ENCODE measurements around the gene CXXC5. TPM values are rescaled to one million over a fixed set of nuclear protein-coding genes. Genes with fewer than 3 reads are reported as not detected.

The CXXC5 gene
- polyA plus RNA-seq, 2 donors = 21.9 to 27.8 TPM

DNA sequence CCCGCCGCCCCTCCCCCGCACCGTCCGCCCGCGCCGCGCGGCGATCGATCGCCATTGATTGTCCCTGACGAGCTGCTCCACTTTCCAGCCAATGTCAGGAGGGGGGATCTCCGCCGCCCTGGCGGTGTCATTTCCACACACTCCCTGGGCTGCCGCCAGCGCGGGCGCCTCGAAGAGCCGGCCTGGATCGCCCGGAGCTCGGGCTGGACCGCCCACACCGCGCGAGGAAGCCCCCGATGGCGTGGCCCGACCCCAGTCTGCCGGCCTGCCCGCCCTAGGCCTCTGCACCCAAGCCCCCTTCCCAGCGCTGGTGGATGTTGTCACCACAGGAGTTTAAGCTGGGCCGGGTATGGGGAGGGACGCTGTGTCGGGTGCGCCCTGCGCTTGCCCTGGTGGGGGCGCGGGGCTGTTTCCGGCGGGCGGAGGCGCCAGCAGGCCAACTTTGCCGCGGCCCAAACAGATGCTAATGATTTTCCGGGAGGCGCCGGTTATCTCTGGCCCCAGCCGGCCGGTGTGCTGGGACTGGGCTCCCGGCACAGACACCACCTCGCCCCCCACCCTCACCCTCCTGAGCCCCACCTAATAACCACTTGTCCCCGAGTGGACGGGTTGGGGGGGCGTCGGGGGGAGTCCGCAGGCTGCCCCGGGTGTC lies 10.6 kb upstream of the CXXC5 start:
- 2 to 3% methylated on average over 49 to 62 of the region's 62 CpGs for WGBS, 2 donors
- Histone ChIP-seq H3K4me1 (ENCODE audit: control insufficient read depth in 2 of 2, insufficient read depth in 2 of 2, low read length in 1 of 2) (peaks cover 8 to 31% of the 10 kb centered on the region in 2 donors), H3K4me3 (ENCODE audit: low read depth in 1 of 2, low read length in 2 of 2) (peak overlapping the region; percentile 46 to 52), H3K36me3 (ENCODE audit: control insufficient read depth in 2 of 2, insufficient read depth in 2 of 2, low read length in 1 of 2) (peaks cover 0 to 1% of the 10 kb centered on the region in 2 donors), H3K27me3 (ENCODE audit: control insufficient read depth in 1 of 2, insufficient read depth in 2 of 2, low read length in 2 of 2) (no peaks in the 10 kb centered on the region), H3K27ac (ENCODE audit: low read depth in 2 of 2, low read length in 1 of 2) (peak overlapping the region; percentile 87 to 95), H3K9me3 (ENCODE audit: control insufficient read depth in 2 of 2, insufficient read depth in 1 of 2, low read depth in 1 of 2, low read length in 1 of 2) (no peaks in the 10 kb centered on the region)

DNA sequence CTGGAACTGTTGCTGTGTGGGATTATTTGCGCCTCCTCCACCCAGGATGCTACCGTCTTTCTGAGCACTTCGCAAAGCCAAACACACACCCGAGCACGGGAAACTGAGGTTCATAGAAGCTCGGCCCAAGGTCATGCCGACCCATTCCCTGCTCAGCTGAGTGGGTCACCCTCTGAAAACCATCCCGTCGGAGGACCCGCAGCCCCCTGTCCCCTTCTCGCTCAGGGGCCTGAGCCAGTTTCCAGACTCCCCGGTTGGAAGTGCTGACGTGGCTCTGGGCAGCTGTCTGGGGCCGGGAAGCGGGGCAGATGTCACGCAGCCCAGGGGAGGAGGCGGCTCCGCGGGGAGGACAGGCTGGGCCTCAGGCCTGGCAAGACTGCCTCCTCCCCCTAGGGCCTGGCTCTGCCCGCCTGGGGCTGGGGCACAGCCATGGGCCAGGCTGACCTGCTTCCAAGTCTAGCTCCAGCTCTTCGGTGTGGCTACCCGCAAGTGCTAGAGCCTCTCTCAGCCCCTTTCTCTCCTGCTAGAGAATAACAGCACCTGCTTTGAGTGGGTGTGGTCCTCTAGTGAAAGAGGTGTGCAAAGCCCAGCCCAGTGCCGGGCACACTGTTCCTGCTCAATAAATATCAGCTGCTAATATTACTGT lies 9.9 kb upstream of the CXXC5 start:
- WGBS, 2 donors = 9 to 13% methylated on average over 23 of the region's 23 CpGs
- Histone ChIP-seq H3K27me3 (ENCODE audit: control insufficient read depth in 1 of 2, insufficient read depth in 2 of 2, low read length in 2 of 2) (no peaks in the 10 kb centered on the region), H3K36me3 (ENCODE audit: control insufficient read depth in 2 of 2, insufficient read depth in 2 of 2, low read length in 1 of 2) (no peaks in the 10 kb centered on the region), H3K4me3 (ENCODE audit: low read depth in 1 of 2, low read length in 2 of 2) (peak overlapping the region; percentile 46 to 52), H3K9me3 (ENCODE audit: control insufficient read depth in 2 of 2, insufficient read depth in 1 of 2, low read depth in 1 of 2, low read length in 1 of 2) (no peaks in the 10 kb centered on the region), H3K27ac (ENCODE audit: low read depth in 2 of 2, low read length in 1 of 2) (peak overlapping the region; percentile 87 to 95), H3K4me1 (ENCODE audit: control insufficient read depth in 2 of 2, insufficient read depth in 2 of 2, low read length in 1 of 2) (peaks cover 11 to 36% of the 10 kb centered on the region in 2 donors)

DNA sequence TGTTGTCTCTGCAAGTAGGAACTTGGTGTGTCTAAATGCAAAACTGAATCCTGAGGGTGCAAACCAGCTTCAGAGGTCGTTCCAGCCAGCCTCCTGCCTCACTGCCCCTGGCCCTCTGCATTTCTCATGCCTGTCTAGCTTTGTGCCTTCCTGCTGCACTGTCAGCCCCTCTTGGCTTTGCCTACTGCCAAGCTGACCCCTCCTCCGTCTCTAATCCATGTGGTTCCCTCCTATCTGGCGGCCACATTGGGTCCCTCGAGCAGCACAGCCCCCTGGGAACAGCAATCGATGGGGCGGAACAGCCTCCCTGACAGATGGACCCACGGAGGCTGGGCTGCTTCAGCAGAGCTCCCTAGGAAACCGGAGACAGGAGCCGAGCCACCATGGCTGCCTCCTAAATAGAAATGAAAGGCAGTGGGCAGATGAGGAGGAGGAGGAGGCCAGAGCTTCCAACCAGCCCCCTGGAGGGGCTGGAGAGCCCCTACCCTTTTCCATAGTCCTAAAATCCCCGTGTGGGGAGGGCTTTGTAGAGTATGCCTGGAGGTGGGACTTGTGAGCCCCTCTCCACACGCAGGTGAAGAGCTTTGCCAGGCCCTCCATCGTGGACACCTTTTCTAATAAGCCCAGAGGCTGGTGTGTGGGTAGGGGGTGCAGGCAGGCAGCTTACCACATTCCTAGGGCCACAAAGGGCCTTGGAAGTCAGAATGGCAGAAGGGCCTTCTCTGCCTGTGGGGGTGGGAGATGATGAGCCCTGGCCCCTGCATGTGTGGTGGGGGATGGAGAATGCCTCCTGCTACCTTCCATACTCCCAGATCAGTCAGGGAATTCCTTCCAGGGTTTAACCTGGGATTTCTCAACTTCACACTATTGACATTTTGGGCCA lies 9.2 kb upstream of the CXXC5 start:
- peaks cover 14 to 43% of the 10 kb centered on the region in 2 donors for H3K4me1 ChIP-seq (ENCODE audit: control insufficient read depth in 2 of 2, insufficient read depth in 2 of 2, low read length in 1 of 2)
- peak overlapping the region; percentile 87 to 95 for H3K27ac ChIP-seq (ENCODE audit: low read depth in 2 of 2, low read length in 1 of 2)
- WGBS, 2 donors = 56 to 66% methylated on average over 12 of the region's 12 CpGs
- H3K4me3 ChIP-seq (ENCODE audit: low read depth in 1 of 2, low read length in 2 of 2) = no peak overlapping the region
- no peaks in the 10 kb centered on the region for H3K9me3 ChIP-seq (ENCODE audit: control insufficient read depth in 2 of 2, insufficient read depth in 1 of 2, low read depth in 1 of 2, low read length in 1 of 2)
- H3K36me3 ChIP-seq (ENCODE audit: control insufficient read depth in 2 of 2, insufficient read depth in 2 of 2, low read length in 1 of 2) = no peaks in the 10 kb centered on the region
- H3K27me3 ChIP-seq (ENCODE audit: control insufficient read depth in 1 of 2, insufficient read depth in 2 of 2, low read length in 2 of 2) = no peaks in the 10 kb centered on the region

DNA sequence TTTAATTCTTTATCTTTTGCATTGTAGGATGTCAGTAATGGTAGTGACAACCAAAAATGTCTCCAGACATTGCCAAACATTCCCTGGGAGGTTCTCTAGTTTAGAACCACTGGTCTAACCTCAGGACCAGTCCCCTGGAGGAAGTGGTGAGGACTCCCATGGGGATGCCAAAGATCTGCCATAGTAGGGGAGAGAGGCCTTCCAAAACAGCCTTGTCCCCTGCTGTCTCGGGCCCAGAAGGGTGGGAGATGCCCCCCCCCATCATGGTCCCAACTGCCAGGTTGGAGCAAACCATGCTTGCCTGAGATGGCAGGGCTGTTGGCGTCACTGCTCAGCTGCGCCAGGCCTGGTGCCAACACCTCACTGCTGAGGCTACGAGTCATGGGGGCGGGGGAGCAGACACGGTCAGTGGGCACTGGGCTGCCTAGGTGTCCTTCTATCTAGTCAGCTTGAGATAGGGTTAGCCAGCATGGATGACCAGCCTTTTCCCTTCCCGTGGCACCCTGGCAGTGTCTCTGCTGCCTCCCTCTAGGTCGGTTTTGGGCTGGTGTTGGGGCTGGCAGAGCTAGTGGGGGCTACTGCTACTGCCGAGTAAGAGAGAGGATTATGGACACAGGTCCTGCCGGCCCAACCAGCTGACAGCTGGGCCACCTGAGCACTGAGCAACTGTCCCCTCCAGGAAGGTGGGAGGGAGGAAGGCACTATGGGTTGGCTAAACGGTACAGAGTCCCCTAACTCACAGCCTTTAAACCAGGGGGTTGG lies 8.3 kb upstream of the CXXC5 start:
- peaks cover 16 to 43% of the 10 kb centered on the region in 2 donors for H3K4me1 ChIP-seq (ENCODE audit: control insufficient read depth in 2 of 2, insufficient read depth in 2 of 2, low read length in 1 of 2)
- H3K27ac ChIP-seq (ENCODE audit: low read depth in 2 of 2, low read length in 1 of 2) = peak overlapping the region in 1 of 2 donors; percentile 35
- 62 to 74% methylated on average over 11 of the region's 11 CpGs for WGBS, 2 donors

DNA sequence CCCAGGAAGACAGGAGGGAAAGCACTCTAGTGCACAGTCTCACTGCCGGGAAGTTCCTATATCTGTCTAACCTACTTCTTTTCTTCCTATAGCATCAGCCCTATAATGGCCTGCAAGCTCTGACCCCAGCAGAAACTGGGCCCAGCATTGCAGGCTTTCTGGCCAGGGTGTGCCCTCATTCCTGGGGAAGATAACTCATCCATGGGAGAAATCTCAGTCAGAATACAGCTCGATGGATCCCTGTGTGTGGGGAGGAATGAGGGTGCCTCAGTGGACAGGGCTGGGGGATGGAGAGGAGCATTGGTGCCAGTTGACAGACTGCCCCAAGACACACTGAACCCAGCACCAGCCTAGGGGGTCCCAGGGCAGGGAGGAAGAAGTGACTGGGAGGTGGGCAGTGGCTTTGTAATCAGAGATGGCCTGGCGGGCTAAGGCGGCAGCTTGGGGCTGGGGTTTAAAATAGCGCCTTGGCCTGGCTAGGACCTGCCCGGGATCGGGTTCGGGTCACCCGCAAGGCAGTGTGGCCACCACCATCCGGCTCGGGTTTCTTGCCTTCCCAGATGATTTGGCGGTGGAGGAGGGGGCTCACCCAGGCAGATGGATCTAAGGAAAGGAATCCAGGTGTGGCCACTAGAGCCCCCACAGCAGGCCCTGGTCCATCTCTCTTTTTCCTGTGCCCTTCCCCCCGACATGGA lies 7.6 kb upstream of the CXXC5 start:
- peaks cover 16 to 39% of the 10 kb centered on the region in 2 donors for H3K4me1 ChIP-seq (ENCODE audit: control insufficient read depth in 2 of 2, insufficient read depth in 2 of 2, low read length in 1 of 2)
- no peaks in the 10 kb centered on the region for H3K27me3 ChIP-seq (ENCODE audit: control insufficient read depth in 1 of 2, insufficient read depth in 2 of 2, low read length in 2 of 2)
- H3K9me3 ChIP-seq (ENCODE audit: control insufficient read depth in 2 of 2, insufficient read depth in 1 of 2, low read depth in 1 of 2, low read length in 1 of 2) = no peaks in the 10 kb centered on the region
- H3K36me3 ChIP-seq (ENCODE audit: control insufficient read depth in 2 of 2, insufficient read depth in 2 of 2, low read length in 1 of 2) = no peaks in the 10 kb centered on the region
- H3K4me3 ChIP-seq (ENCODE audit: low read depth in 1 of 2, low read length in 2 of 2) = no peak overlapping the region
- H3K27ac ChIP-seq (ENCODE audit: low read depth in 2 of 2, low read length in 1 of 2) = no peak overlapping the region
- WGBS, 2 donors = 89 to 92% methylated on average over 9 to 13 of the region's 13 CpGs

More for the DNA sequence above, 8.3 kb upstream of the CXXC5 start:
- no peaks in the 10 kb centered on the region for H3K27me3 ChIP-seq (ENCODE audit: control insufficient read depth in 1 of 2, insufficient read depth in 2 of 2, low read length in 2 of 2)
- no peaks in the 10 kb centered on the region for H3K9me3 ChIP-seq (ENCODE audit: control insufficient read depth in 2 of 2, insufficient read depth in 1 of 2, low read depth in 1 of 2, low read length in 1 of 2)
- H3K4me3 ChIP-seq (ENCODE audit: low read depth in 1 of 2, low read length in 2 of 2) = no peak overlapping the region
- H3K36me3 ChIP-seq (ENCODE audit: control insufficient read depth in 2 of 2, insufficient read depth in 2 of 2, low read length in 1 of 2) = no peaks in the 10 kb centered on the region

DNA sequence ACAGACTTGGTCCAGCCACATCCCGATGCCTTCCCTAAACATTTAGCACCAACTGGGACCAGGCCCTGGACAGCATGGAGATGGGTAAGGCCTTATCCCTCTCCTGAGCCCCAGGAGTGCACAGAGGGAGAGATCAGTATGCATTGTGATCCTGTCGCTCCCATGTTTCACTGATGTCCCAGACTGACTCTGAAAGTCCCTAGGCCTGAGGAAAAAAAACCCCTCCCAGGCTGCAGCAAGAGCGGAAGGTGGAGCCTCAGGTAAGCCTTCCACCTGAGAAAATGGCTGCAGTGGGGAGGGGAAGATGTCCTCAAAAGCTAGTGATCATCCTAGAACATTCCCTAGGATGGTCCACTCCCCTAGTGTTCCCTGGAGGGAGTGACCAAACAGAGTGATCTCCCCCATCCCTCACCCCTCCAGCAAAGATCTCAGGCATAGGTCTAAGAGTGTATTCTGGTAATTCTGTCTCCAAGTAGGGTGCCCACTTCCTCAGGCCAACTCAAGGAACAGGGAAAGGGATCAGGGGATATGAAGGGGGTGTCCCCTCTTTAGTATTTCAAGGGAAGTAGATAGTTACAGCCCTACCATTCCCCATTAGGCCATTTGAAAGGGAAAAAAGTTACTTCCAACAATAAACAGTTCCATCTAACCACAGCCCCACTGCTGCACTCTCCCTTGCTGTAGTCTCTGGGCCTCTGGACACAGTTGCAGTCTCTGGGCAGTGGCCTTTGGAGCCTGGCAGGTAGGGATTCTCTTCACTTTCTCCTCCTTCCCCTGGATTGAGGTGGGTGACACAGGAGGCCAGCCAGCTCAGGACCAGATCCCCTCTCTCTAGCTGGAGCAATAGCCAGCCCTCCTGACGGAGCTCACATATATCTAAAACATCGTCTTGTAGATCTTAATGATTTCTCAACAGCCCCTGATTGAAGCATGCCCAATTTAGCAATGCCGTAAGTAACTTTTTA lies 6.8 kb upstream of the CXXC5 start:
- no peak overlapping the region for H3K4me3 ChIP-seq (ENCODE audit: low read depth in 1 of 2, low read length in 2 of 2)
- no peaks in the 10 kb centered on the region for H3K27me3 ChIP-seq (ENCODE audit: control insufficient read depth in 1 of 2, insufficient read depth in 2 of 2, low read length in 2 of 2)
- H3K4me1 ChIP-seq (ENCODE audit: control insufficient read depth in 2 of 2, insufficient read depth in 2 of 2, low read length in 1 of 2) = peaks cover 13 to 30% of the 10 kb centered on the region in 2 donors
- WGBS, 2 donors = 91% methylated on average over 6 of the region's 6 CpGs
- H3K27ac ChIP-seq (ENCODE audit: low read depth in 2 of 2, low read length in 1 of 2) = no peak overlapping the region
- no peaks in the 10 kb centered on the region for H3K9me3 ChIP-seq (ENCODE audit: control insufficient read depth in 2 of 2, insufficient read depth in 1 of 2, low read depth in 1 of 2, low read length in 1 of 2)
- no peaks in the 10 kb centered on the region for H3K36me3 ChIP-seq (ENCODE audit: control insufficient read depth in 2 of 2, insufficient read depth in 2 of 2, low read length in 1 of 2)

DNA sequence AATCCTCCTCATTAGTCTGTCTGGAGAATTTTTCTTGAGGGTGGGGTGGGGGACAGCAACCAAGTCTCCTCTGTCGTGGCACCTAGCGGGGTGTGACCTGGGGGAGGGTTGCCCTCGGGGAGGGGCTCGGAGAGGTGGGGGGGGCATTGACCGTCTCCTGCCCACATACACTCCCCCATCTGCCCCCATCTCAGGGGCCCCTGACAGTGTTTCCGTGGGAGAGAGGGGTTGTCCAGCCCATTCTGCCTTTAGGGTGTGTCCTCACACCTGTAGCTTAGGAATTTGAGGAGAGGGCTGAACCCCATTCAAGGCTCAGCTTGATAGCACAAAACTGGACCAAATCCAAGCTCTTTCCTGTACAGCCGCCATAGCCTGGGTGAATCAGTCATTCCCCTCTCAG lies 5.9 kb upstream of the CXXC5 start:
- H3K9me3 ChIP-seq (ENCODE audit: control insufficient read depth in 2 of 2, insufficient read depth in 1 of 2, low read depth in 1 of 2, low read length in 1 of 2) = no peaks in the 10 kb centered on the region
- peaks cover 13 to 30% of the 10 kb centered on the region in 2 donors for H3K4me1 ChIP-seq (ENCODE audit: control insufficient read depth in 2 of 2, insufficient read depth in 2 of 2, low read length in 1 of 2)
- WGBS, 2 donors = 49 to 57% methylated on average over 7 of the region's 7 CpGs
- no peak overlapping the region for H3K4me3 ChIP-seq (ENCODE audit: low read depth in 1 of 2, low read length in 2 of 2)
- no peaks in the 10 kb centered on the region for H3K36me3 ChIP-seq (ENCODE audit: control insufficient read depth in 2 of 2, insufficient read depth in 2 of 2, low read length in 1 of 2)
- no peaks in the 10 kb centered on the region for H3K27me3 ChIP-seq (ENCODE audit: control insufficient read depth in 1 of 2, insufficient read depth in 2 of 2, low read length in 2 of 2)
- H3K27ac ChIP-seq (ENCODE audit: low read depth in 2 of 2, low read length in 1 of 2) = no peak overlapping the region
